GM19240 (cell line): Measurements from ENCODE around the gene APOBEC3B.
"Not testable (repeated sequence)": the region's sequence is repeated elsewhere in the genome, so short reads cannot be mapped to it uniquely, and the experiment has no call there.

ENCODE experiments used
- DNase-seq: peaks from one replicate; pipeline ENCODE4 v3.0.0; 2011; ENCODE audit warnings: low spot score; ENCODE audit not compliant: insufficient read length

Gene APOBEC3B

DNA sequence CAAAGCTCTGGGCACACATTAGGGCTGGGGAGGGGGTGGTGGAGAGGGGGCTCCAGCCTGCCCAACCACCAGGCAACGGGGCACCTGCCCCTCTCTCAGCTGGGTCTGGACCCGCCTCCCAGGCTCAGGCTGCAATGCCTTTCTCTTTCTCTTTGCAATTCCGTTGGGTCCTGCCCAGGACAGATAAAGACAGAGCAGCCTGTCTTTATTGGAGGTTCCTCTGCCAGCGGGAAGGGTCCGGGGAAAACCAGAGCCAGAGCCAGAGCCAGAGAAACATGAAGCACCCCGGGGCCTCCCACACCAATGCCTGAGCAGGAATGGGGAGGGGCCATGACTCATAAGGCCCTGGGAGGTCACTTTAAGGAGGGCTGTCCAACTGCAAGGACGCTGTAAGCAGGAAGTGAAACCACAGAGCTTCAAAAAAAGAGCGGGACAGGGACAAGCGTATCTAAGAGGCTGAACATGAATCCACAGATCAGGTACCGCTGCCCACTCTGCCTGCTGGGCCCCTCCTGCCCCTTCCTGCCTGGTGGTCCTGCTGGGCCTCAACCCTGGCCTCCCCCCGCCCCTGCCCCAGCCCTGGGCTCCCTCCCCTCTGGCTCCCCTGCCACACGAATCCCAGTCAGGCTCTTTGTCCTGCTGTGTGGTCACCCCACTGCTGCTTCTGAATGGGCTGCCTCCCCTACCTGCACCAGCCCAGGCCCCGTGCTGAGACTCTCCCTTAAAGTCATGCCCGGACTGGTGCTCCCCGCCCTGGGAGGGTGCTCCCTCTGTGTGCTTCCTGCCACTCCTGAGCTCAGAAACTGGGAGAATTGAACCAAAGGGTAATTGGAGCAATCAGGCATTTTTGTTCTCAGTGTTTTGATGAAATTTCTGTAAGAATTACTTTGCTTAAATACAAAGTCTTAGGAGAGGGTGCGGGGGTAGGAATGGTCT lies at the start of gene APOBEC3B:
APOBEC3B (plus strand) TSS at position 356 of the 936 bp plus-strand sequence; CDS start at position 463, 107 bp downstream.
- peak; percentile 83 for DNase-seq

DNA sequence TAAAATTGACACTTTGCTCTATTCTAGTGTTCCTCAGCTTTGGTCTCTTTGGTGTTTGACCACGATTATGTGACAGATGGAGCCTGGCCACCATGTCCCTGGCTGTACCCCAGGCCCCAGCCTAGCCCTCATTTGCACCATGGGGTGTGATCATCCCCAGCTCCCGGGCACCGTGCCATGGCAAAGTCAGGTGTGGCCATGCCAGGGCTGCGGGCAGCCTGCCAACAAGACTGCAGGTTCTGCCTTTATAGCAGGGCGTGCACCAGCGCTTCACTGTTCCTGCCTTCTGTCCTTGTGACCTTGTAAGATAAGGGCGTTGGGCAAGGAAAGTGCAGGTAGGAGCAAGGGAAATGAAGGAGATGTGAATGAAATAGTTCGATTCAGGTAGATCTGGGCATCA lies 47.1 kb upstream of the APOBEC3B start:
- no peak for DNase-seq

DNA sequence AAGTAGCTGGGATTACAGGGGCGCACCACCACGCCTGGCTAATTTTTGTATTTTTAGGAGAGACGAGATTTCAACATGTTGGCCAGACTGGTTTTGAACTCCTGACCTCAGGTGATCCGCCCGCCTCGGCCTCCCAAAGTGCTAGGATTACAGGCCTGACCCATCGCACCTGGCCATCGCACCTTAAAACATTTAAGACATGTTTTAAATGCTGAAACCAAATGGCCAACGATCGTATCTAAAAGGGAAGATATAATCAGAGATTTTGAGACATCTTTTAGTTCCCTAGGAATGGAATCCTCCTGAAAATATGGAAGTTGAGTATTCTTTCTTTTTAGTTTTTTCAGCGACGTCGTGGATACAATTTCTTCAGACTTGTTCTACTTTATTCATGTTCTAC lies 46.5 kb upstream of the APOBEC3B start:
- DNase-seq: no peak

DNA sequence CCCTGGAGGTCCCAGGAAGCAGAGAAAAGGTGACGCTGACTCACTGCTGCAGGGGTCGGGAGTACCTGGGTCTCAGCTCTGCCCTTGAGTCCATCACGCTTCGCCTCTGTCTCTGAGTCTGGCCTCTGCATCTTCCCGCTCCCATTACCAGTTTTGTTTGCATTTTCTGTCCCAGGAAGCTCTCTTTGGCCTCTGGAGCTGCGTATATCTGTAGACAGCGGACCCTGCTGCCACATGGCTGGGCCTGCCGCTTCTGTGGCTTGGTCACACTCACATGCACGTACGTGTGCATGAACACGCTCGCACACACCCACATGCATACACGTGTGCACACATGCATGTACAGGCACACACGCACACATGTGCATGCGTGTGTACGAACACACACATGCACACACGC lies 45.6 kb upstream of the APOBEC3B start:
- no peak for DNase-seq

DNA sequence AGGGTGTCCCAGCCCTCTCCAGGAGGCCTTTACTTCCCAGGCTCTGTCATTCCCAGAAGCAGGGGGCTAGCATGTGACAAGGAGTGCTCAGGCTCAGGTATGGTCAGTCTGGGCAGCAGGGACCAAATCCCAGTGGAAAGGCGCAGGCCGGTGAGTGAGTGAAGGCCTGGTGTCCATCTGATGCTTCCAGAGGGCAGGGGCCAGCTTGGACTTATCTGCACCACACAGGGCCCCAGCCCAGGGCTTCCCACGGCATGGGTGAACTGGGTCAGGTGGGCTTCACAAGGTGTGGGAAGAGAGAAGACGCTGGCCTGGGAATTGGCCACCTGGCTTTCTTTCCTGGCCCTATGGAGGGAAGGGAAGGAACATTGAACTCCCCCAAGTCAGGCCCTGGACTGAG lies 45.1 kb upstream of the APOBEC3B start:
- DNase-seq: no peak

DNA sequence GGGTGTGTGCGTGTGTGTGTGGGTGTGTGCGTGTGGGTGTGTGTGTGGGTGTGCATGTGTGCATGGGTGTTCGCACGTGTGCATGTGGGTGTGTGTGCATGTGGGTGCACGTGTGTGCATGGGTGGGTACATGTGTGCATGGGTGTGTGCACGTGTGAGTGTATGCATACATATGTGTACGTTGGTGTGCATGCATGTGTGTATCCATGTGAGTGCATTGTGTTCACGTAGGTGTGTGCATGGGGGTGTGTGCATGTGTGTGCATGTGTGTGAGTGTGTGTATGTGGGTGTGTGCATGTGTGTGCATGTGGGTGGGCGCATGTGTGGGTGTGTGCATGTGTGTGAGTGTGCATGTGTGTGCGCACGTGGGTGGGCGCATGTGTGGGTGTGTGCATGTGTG lies 44.6 kb upstream of the APOBEC3B start:
- no peak for DNase-seq

DNA sequence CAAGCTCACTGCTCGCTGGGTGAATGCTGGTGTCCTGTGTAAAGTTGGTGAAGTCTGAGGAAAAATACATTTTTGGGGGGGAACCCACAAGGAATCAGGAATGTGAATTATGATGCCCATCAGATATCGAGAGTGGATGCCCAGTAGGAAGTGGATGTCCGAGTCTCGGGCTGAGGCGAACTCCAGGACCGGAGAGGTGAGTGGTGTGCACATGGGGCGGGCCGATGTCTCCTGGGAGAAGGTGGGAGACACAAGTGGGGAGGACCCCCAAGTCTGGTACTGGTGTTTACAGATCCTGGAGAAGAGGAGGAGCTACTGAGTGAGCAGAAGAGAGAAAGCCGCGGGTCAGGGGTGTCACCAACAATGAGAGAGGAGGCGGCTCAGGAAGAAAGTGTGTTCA lies 43.9 kb upstream of the APOBEC3B start:
- DNase-seq: no peak

DNA sequence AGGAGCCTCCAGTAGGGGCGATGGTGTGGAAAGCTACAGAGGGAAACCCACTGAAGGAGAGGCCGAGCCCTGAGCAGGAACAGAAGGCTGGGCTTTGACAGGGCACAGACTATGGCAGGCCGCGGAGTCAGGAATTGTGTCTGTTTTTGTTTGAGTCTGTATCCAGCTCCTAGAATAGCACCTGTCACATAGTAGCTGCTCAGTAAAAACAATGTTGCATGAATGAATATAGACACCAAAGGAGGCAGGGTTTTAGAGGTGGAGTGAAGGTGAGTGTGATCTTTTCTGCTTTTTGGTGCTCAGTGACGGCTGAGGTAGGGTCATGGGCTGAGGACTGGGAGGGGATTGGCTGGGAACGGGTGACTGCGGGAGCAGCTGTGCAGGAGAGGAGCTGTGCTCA lies 43.2 kb upstream of the APOBEC3B start:
- no peak for DNase-seq

DNA sequence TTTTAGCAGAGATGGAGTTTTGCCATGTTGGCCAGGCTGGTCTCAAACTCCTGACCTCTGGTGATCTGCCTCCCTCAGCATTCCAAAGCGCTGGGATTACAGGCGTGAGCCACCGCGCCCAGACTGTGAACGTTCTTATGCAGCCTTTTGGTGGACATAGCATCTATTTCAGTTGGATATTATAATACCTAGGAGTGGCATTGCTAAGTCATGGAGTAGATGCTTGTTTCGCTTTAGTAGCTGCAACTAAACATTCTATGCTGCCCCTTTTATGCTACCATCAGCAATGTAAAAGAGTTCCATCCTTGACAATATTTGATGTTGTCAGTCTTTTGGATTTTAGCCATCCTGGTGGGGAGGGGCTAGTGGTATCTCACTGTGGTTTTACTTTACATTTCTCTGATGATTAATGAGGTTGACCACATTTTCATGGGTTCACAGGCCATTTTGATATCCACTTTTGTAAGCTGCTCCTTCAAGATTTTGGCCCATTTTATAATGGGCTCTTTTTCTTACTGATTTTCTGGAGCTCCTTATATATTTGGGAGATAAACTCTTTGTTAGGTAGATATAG lies 41.2 kb upstream of the APOBEC3B start:
- DNase-seq: no peak

DNA sequence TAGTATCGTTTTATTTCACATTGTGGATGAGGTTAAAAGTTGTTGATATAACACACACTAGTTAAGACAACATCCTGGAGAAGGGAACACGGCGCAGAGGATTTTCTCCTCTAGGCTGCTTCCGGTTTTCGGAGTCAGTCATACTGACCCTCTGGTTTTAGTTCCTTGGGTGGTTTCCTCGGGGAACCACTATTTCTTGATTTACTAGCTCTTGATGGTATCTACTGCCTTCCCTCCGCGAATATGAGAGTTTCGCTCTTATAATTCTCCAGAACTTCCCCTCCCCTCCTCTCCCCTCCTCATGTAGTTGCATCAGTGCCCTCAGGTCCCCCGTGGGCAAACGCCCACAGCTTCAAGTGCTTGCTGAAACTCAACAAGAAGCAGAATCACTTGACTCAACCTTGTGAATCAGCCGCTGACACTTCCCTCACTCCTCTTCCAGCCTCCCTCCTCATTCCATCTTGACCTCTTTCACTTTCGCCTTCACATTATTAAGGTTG lies 40.6 kb upstream of the APOBEC3B start:
- DNase-seq: peak; percentile 54

DNA sequence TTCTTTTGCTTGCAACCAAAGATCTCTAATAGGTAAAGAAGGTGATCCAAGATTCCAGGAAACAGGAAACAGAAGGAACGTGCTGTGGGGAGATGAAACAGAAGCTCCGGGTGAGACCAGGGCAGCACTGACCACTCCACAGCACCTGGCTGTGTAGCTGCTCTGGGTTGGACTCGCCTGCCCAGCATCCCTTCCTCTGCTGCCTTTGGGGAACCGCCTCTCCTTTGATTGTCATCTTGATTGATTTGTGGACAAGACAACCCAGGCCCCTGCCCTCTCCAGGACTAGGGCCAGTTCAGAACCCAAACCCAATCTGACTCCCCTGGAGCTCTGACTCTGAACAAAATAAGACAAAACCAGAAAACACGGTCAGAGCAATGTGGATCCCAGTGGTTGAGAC lies 39.4 kb upstream of the APOBEC3B start:
- DNase-seq: no peak

DNA sequence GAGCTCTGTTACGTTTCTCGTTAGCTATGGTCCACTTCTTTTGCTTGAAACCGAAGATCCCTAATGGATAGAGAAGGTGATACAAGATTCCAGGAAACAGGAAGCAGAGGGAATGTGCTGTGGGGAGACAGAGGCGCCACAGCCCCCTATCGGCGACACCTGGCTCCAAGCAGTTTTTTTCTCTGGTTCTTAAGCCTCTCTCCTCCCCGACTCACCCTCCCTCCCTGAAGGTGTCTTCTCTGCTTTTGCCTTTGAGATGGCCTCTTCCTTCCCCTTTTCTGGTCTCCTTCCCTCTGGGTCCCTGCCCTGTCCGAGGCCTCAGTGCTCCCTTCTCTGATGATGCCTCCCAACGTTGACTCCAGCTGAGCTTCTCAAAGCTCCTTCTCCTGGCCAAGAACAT lies 38.9 kb upstream of the APOBEC3B start:
- no peak for DNase-seq

DNA sequence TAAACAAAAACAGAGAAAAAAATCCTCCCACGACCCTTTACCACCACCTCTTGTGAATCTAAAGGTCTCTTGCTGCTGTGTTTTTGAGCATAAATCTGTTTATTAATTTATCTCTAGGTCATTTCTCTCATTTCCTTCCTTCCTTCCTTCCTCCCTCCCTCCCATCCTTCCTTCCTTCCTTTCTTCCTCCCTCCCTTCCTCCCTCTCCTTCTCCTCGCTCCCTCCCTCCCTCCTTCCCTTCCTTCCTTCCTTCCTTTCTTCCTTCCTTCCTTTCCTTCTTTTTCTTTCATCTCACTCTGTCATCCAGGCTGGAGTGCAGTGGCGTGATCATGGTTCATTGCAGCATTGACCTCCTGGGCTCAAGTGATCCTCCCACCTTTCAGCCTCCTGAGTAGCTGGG lies 38.3 kb upstream of the APOBEC3B start:
- no peak for DNase-seq

DNA sequence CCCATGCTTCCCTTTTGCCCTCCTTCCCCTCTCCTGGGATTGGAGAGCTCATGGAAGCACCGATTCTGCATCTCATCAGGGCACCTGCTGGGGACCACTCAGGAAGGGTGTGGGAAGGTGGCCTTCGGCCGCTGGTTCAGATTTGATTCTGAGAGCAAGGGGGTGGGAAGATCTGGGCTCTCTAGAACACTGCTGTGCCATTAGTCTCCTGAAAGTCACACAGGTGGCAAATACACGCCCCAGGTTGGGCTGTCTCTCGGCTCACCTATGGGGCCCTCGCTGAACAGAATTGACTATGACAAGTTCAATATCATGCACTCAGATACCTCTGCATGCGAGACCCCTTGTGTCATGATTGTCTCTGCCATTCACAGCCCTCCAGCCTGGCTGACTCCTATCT lies 37.5 kb upstream of the APOBEC3B start:
- DNase-seq: no peak

DNA sequence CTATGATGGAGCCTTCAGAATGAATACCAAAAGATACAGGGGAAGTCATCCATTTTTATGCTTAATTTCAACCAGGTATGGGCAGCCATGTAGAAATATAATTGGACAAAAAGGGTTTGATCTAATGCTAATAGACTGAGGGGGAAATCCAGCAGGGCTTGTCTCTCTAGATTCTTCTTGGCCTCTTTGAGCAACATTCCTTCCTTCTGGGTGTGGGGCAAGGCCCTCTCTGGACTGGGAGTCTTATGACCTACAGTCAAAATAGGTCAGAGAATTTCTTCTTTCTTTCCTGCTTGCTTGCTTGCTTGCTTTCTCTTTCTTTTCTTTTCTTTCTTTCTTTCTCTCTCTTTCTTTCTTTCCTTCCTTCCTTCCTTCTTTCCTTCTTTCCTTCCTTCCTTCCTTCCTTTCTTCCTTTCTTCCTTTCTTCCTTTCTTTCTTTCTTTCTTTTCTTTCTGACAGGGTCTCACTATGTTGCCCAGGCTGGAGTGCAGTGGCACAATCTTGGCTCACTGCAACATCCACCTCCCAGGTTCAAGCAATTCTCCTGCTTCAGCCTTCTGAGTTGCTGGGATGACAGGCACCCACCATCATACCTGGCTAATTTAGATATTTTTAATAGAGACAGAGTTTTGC lies 36.3 kb upstream of the APOBEC3B start:
- DNase-seq: not testable (repeated sequence)

DNA sequence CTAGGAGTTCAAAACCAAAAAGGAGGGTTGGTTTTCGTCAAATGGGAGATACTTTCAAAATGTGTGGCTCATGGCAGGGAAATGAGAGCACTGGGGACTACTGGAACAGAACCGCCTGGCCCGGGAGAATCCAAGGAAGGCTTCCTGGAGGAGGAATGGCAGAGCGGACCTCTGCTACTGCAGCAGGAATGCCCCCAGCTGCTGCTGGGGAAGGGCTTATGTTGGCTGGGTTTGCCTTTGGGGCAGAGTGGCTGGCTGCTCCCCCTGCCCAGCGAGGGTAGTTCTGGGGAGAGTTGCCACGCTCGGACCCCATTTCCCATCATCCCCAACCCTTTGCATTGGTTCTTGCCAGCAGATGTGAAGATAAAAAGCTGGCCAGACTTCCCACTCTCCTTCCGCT lies 35.4 kb upstream of the APOBEC3B start:
- no peak for DNase-seq

DNA sequence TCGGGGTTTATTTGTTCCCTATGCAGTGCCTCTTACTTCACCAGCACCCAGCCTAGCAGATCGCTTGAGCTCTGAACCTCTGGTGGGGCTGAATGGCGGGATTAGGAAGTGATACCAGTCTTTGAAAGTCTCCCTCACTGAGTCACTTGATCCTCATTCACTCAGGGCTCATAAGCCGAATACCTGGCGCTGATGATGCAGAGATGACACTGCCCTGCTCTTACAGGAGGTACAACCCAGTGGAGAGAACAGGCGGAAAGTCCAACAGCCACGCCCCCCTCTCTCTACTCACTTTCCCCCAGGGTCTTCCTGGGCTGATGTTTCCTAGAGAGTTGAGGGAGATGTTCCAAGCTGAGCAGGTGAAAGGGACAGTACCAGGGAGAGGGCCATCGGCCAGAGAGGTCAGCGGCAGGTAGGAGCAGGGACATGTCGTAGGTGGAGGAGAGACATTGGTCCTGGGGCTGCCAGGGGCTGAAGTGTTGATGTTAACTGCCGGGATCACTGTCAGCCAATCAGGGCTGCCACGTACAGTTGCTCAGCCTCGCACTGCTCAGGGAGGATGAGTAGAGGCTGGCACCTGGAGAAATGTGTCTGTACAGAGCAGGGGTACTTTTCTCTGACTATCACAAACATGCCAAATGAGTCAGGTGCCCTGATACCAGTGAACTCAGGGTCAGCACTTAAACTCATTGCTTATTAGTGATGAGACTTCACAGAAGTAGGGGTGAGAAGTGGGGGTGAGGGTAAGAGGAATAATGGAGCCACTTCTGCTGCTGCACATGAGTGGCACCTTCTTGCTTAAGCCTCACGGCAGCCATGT lies 34.6 kb upstream of the APOBEC3B start:
- DNase-seq: no peak

DNA sequence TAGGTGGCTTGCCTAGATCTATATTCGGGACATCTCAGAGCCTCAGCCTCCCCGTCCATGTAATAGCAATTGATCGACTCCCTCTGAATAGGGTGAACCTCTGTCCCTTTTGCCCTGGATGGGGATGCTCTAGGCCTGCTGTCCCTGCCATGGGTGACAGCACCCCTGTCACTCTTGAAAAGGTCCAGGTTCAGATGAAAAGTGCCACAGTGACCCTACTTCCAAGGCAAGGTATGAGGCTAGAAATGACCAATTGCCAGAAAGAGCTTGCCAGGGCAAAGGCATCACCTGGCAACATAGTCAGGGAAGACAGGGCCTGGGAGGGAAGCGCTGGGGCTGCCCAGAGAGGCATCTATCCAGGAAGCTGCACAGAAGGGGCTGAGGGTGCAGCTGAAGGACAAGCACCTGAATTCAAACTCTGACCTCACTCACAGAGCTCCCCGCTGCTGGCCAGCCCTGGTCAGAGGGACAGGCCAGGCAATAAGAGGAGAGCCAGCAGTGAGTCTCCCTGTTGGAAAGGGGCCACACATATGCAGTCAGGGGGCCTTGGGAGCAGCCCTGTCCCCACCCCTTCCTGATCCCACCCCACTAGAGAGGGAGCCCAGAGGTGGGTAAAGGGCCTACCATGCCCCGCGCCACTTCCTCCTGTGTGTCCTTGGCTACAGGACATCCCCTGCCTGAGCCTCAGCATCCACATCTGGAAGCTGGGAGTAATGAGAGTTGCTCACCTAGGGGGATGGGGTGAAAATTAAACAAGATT lies 33.8 kb upstream of the APOBEC3B start:
- no peak for DNase-seq

DNA sequence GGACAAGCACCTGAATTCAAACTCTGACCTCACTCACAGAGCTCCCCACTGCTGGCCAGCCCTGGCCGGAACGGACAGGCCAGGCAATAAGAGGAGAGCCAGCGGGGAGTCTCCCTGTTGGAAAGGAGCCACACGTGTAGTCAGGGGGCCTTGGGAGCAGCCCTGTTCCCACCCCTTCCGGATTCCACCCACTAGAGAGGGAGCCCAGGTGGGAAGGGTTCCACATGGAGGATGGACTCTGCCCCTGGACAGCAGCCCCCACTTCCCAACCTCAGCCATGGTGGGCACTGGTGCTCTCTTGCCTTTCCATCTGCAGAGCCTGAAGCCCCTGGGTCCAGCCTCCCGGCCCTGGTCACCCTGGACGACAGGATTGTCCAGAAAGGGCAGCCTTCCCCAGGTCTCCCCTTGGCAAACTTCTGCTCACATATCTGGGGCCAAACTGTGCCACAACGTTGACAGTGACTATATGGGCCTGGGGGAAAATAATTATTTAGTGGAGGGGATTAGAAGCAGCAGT lies 32.2 kb upstream of the APOBEC3B start:
- no peak for DNase-seq

DNA sequence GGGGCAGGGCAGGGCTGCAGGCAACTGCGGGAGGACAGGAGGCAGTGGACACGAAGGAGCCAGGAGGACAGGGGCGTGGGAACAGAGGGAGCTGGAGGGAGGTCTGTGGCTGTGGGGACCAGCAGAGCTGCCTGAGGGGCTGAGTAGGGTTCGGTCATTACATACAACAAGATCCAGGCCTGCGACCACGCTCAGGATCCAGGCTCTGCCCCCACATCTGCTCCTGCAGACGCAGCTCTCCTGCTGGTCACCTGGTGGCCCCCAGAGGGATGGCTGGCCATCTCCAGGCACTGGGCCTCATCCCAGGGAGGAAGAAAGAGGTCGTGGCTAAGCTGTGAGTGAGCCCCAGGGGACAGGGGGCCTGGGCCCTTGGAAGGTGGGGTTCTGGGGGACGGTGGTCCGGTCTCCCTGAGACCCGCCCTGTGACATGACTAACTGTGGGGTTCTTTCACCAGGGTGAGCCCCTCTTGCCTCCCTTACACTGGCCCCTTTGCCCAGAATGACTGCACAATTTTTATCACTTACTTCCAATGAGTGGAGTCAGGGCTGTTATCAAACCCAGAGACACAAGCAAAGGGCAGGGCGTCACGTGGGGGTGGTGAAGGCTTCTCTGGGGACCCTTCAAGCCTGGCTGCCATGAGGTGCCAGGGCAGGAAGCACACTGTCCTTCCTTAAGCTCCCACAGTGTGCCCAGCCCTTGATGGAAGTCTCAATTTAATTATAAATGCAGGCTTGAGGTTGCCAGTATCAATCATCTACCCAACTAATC lies 31.4 kb upstream of the APOBEC3B start:
- DNase-seq: no peak
